ENCODE measurements around the gene S1PR2.
"Not testable (repeated sequence)": the region's sequence is repeated elsewhere in the genome, so short reads cannot be mapped to it uniquely, and the experiment has no call there.

S1PR2 gene

GRCh38 chr19:10254244-10254643 is 23.1 kb upstream of the S1PR2 start:
- no peak for DNase-seq (ENCODE audit: low spot score)

GRCh38 chr19:10252707-10253106 is 21.6 kb upstream of the S1PR2 start:
- DNase-seq (ENCODE audit: low spot score) = no peak

- peak; percentile 97 for DNase-seq (ENCODE audit: low spot score)
Observed at GRCh38 chr19:10251792-10252694, 20.9 kb upstream of the S1PR2 start, which contains the start of gene MRPL4. Gene MRPL4 (plus strand): TSS chr19:10252214. CDS start chr19:10252254, 40 bp downstream.

GRCh38 chr19:10246511-10246910 is 15.4 kb upstream of the S1PR2 start:
- DNase-seq (ENCODE audit: low spot score) = no peak

DNA sequence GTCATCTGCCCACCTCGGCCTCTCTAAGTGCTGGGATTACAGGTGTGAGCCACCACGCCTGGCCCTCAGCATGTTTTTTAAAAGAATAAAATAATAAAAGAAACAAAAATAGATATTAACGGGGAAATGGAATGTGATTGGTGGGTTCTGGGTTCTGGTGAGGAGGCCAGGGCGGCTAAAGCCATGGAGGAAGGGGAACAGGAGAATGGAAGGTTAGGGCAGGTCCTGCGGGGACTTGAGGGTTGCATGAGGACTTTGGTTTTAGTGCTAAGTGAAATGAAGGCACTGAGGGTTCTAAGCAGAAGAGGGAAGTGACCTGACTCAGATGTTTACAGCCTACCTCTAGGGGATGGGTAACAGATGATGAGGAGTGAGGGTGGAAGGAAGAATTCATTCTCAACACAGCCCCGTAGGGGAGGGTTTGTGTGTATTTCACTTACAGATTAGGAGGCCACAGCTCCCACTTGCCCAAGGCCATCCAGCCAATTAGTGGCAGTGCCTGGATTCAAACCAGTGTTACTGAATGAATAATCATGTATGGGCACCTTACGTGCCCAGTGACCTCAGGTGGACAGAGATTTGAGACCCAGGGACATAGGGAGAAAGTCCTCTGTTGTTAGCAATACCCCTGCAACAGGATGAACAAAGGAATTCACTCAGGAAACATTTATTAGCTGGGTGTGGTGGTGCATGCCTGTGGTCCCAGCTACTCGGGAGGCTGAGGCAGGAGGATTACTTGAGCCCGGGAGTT is 14.2 kb upstream of the S1PR2 start:
- DNase-seq (ENCODE audit: low spot score) = no peak

DNA sequence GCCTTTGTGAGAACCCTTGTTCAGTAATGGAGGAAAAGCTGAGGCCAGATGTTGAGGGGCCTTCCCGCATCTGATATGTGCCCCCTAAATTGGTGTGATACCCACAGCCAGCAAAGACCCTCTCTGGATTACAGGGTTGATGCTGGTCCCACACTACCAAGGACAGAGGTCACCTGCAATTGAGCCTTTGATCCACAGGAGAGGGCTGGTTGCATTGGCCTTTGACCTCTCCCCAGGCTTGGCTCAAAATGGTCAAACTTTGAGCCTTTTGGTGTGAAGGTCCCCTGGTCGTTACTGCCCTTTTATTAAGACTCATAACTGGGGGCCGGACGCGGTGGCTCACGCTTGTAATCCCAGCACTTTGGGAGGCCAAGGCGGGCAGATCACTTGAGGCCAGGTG is 12.5 kb upstream of the S1PR2 start:
- DNase-seq (ENCODE audit: low spot score) = no peak

- not testable (repeated sequence) for DNase-seq (ENCODE audit: low spot score)
Observed at GRCh38 chr19:10241826-10242449, 10.8 kb upstream of the S1PR2 start.

GRCh38 chr19:10238172-10238783 is 7.1 kb upstream of the S1PR2 start:
- DNase-seq (ENCODE audit: low spot score) = peak; percentile 79

GRCh38 chr19:10237702-10238101 is 6.6 kb upstream of the S1PR2 start:
- DNase-seq (ENCODE audit: low spot score) = no peak

GRCh38 chr19:10235409-10235808 is 4.3 kb upstream of the S1PR2 start:
- DNase-seq (ENCODE audit: low spot score) = not testable (repeated sequence)

DNA sequence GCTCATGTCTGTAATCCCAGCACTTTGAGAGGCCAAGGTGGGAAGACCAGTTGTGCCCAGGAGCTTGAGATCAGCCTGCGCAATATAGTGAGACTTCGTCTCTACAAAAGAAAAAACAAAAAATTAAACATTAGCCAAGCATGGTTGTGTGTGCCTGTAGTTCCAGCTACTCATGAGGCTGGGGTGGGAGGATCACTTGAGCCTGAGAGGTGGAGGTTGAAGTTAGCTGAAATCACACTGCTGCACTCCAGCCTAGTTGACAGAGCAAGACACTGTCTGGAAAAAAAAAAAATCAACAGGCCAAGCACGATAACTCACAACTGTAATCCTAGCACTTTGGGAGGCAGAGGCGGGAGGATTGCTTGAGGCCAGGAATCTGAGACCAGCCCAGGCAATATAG is 3.9 kb upstream of the S1PR2 start:
- DNase-seq (ENCODE audit: low spot score) = no peak

DNA sequence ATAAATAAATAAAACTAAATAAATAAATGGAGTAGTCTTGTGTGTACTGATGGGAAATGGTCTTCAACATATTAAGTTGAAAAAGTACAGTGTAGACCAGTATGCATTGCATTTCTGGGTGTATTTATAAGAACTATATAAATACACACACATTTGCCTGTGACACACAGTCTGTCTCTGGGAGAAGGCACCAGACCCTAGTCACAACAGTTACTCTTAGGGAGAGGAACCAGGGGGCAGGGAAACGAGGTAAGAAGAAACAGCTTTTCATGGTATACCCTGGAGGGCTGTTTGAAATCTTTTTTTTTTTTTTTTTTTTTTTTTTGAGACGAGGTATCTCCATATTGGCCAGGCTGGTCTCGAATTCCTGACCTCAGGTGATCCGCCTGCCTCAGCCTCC is 2.8 kb upstream of the S1PR2 start:
- DNase-seq (ENCODE audit: low spot score) = no peak

DNA sequence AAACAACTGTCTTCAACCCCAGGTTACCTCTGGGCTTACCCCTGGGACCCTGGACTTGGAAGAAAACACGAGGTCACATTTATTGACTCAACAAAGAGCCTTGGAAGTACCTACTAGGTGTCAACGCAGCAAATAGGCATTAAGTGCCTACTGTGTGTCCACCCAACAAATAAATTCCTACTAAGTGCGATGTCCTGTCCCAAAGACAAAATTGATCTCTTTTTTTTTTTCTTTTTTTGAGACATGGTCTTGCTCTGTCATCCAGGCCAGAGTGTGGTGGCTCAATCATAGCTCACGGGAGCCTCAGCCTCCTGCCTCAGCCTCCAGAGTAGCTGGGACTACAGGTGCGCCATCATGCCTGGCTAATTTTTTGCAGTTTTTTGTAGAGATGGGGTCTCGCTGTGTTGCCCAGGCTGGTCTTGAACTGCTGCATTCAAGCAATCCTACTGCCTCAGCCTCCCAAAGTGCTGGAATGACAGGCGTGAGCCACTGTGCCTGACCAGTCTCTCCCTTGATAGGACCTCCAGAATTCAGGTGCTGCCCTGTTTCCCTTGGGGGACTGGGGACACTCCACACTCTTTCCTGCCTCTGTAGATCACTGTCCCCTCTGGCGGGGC is 589 bp upstream of the S1PR2 start:
- DNase-seq (ENCODE audit: low spot score) = no peak

DNA sequence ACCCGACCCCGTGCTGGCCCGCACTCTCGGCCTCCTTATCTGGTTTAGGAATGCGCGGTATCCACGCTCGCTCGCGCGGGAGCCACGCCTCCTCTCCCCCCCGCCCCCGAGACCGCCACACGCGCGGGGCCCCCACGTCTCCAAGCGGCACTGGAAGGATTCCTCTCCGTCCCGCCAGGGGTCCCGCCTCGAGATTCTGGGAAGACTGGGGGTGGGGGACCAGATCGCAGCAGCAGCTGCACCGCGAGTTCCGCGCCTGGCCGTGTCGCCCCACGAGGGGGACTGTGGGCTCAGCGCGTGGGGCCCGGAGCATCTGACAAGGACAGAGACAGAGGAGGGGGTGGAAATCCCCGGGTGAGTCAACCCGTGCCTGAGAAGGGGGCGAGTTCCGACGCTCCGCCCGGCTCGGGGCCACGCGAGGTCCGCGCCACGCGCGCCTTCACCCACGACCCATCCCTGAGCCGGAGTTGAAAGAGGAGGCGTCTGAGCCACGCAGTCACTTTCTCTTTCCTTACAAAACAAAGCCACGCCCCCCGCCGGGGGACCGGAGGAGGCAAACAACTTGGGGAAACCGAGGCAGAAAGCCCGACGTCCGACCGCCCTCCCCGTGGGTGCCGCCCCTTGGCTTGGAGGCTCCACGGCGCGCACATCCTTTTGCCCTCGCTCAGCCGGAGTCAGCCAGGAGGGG is 814 bp downstream of the S1PR2 start:
- DNase-seq (ENCODE audit: low spot score) = peak; percentile 85

GRCh38 chr19:10228920-10229319 is 2.2 kb downstream of the S1PR2 start:
- peak; percentile 67 for DNase-seq (ENCODE audit: low spot score)

GRCh38 chr19:10228393-10228792 is 2.7 kb downstream of the S1PR2 start:
- no peak for DNase-seq (ENCODE audit: low spot score)

DNA sequence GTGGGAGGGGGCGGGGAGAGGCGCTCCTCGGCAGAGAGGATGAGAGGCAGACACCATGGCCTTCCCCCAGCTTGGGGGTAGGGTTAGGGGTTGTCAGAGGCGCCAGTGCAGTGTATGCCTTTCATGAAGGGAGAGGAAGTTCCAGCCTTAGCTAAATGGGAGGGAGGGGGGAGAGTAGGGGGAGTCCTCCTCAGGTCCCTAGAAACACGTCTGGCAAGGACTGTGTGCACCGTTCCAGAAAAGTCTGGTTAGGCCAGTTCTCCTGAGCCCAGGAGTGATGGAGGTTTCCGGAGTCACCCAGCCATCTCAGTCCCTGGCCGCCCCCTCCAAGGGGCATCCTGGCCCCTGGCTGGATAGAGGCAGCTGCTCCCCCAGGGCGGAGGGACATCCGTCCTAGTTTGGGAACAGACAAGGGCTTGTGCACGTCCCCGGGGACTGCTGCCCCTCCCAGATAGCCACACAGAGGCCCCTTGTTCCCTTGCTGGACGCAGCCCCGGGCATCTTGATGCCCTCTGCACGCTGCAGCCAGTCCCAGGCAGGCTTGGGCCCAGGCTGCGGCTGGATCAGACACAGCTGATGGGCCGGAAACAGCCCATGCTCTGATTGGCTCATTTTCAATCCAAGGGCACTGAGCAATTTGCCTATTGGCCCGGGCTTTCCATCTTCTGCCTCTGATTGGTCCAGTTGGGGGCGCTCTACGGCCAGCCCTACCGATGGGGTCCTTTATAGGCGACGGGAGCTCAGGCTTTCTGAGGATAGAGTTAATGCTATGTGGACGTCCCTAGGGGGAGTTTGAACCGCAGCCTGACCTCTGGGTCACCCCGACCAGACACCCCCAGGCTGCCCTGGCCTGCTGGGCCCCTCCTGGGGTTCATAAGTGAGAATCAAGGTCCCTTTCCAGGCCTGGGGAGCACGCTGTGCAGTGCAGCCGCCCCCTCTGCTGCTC is 3.8 kb downstream of the S1PR2 start:
- DNase-seq (ENCODE audit: low spot score) = peak; percentile 45

DNA sequence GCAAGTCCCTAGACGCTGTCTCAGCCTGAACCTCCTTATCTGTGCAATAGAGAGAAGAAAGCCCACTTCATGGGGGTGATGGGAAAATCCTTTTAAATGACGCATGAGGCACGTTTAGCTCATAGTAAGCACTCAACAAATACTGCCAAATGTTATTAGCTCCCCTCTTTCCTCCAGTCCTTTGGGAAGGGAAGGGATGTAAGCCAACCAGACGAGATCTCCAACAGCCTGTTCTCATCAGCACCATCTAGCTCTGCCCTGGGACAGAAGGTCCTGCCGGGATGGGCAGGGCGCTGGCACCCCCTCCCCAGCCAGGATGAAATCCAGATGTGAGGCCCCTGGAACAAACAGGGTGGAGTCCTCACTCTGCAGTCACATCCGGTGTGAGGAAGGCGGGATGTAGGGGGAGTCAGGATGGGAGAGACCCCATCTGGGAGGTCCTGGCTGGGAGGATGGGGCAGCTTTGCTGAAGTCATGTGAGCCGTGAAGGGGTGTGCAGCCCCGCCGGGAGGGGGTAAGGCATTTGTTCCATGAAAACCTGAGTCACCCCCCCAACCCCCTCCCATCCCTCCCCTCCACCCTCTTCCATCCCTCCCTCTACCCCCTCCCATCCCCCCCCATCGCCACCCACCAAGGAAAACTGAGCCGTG is 4.6 kb downstream of the S1PR2 start:
- DNase-seq (ENCODE audit: low spot score) = peak; percentile 80

DNA sequence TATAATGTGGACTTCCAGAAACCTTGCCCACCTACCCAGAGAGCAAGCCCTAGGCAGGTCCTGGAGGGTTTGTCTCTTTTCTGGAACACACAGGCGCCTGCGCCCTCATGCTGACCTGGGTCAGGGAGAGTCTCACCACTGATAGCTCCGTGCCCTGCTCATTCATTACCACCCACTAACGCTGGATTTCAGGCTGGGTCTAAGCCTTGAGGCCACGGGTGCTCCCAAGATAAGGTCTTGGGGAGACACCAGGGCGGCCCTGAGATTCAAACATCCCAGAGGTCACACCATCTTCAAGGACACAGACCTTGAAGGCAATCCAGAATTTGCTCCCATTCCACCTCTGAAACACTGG is 5.1 kb downstream of the S1PR2 start:
- no peak for DNase-seq (ENCODE audit: low spot score)

DNA sequence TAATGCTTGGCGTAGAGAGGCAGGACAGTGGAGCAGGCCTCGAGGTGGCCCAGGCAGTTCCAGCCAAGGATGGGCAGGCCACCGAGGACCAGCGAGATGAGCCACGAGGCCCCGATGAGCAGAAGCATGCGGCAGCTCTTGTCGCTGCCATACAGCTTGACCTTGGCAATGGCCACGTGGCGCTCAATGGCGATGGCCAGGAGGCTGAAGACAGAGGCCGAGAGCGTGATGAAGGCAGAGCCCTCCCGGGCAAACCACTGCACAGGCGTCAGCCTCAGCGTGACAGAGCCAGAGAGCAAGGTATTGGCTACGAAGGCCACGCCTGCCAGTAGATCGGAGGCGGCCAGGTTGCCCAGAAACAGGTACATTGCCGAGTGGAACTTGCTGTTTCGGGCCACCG is 6.8 kb downstream of the S1PR2 start:
- DNase-seq (ENCODE audit: low spot score) = no peak
